MG63 (cell line): ENCODE results near the gene RGS10. TPM values are rescaled to one million over a fixed set of nuclear protein-coding genes. Genes with fewer than 3 reads are reported as not detected.
"Not testable (repeated sequence)": the region's sequence is repeated elsewhere in the genome, so short reads cannot be mapped to it uniquely, and the experiment has no call there.

ENCODE experiments used
- DNase-seq: peaks from one replicate; pipeline ENCODE4 v3.0.0-alpha.2; 2020
- H3K27me3 ChIP-seq: fragments of 250-450 bp; sonication (Bioruptor Pico); 2 replicates; pipeline ENCODE4 v1.5.1; 2020; ENCODE audit warnings: mild to moderate bottlenecking, moderate library complexity
- H3K36me3 ChIP-seq: fragments of 250-450 bp; sonication (Bioruptor Pico); 2 replicates; pipeline ENCODE4 v1.5.1; 2020; ENCODE audit warnings: mild to moderate bottlenecking, moderate library complexity
- H3K4me3 ChIP-seq: fragments of 250-450 bp; sonication (Bioruptor Pico); 2 replicates; pipeline ENCODE4 v1.5.1; 2020; ENCODE audit warnings: mild to moderate bottlenecking, moderate library complexity
- H3K9me3 ChIP-seq: fragments of 250-450 bp; sonication (Bioruptor Pico); 2 replicates; pipeline ENCODE4 v1.5.1; 2020; ENCODE audit warnings: mild to moderate bottlenecking, moderate library complexity
- total RNA-seq: library from RNA; depleted of rRNA; stranded (reverse); fragments of >200 nt; shearing (Covaris generic); gene quantifications from 2 replicates; pipeline ENCODE4 v1.2.3, GENCODE V29; 2014; ENCODE audit warnings: low replicate concordance

Gene RGS10
- total RNA-seq, 1 experiment from 2014 or later: 41.1 TPM

DNA sequence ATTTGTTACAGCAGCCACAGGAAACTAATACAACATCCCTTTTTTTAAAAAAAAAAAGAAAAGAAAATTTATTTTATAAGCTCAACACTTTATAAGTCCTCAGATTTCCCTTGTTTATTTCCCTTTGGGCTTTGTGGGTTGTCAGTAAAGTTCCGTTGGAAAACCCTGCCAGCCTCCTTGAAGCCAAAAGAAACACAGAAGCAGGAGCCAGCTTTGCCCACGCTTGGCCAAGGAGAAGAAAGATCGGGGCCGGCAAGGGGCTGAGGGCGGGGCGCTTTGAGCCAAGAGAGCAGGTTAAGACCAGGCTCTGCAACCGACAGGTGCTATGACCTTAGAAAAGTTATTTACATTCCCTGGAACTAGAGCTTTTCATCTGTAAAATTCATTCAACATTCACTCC is 72.7 kb downstream of the RGS10 start:
- peak; percentile 66 for DNase-seq
- Histone ChIP-seq H3K9me3 (peaks cover 5% of the 10 kb centered on the region), H3K4me3 (no peak overlapping the region), H3K27me3 (peaks cover 42% of the 10 kb centered on the region), H3K36me3 (no peaks in the 10 kb centered on the region)

DNA sequence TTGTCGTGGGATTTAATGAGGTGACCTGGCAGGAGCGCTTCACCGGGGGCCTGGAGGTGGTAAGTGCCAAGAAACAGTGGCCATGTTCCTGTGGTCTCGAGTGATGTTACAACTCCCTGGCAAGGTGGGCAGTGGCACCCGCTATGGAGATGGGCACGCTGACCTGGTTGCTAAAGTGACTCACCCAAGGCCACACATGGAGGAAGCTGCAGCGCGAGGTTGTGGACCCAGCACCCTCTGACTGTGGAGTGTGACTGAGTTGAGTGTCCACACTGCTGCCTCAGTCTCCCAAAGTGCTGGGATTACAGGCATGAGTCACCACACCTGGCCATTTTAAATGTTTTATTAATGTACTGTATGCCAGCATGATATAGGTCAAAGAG is 73.2 kb downstream of the RGS10 start:
- no peak overlapping the region for H3K4me3 ChIP-seq
- DNase-seq: no peak
- no peaks in the 10 kb centered on the region for H3K36me3 ChIP-seq
- H3K27me3 ChIP-seq: peaks cover 42% of the 10 kb centered on the region
- H3K9me3 ChIP-seq: peaks cover 5% of the 10 kb centered on the region

DNA sequence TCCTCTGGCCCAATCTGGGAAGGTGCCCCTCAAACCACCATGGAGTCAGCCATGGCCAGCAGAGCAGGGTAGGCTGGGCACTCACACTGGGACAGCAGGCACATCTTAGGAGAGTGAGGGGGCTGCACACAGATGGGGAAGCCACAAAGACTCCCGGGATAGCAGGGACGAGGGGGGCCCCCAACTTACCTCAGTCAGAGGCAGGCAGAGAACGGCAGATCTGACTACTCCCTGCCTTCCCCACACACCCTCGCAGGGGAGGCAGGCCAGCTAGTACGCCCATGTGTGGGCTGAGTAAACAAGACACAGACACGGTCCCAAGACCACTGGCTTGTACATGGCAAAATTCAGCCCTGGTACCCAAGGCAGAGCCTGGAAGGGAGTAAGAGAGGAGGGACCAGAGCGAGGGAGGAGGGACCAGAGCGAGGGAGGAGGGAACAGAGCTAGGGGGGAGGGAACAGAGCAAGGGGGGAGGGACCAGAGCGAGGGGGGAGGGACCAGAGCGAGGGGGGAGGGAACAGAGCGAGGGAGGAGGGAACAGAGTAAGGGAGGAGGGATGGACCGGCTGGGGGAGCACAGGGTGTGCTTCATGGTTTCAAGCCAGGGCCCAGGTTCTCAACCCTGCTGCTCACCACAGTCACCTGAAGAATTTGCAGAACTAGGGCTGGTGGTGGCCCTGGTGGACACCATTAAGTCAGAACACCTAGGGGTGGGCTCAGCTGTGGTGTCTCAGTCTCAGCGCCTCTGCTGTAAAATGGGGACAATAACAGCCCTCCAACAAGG is 73.8 kb downstream of the RGS10 start:
- no peak for DNase-seq
- Histone ChIP-seq H3K27me3 (peaks cover 42% of the 10 kb centered on the region), H3K4me3 (no peak overlapping the region), H3K9me3 (peaks cover 5% of the 10 kb centered on the region), H3K36me3 (no peaks in the 10 kb centered on the region)

DNA sequence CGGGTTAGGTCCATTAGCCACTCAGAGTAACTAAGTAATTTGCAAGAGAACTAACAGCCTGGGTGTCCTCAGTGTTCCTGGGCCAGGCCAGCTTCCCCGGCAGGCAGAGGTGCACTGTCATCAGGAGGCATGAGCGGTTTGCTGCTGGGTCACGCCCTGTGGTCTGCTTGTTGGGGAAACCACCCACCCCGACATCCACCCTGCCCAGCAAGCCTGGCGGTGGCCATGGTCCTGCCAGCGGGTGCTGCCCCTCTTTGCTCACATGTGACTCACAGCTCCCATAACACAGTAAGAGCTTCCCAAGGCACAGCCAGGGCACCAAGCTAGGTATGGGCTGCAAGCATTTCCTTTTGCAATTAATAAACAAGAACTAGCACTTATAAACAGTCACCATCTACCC is 75.9 kb downstream of the RGS10 start:
- Histone ChIP-seq H3K36me3 (no peaks in the 10 kb centered on the region), H3K9me3 (peaks cover 5% of the 10 kb centered on the region)
- DNase-seq: peak; percentile 40

DNA sequence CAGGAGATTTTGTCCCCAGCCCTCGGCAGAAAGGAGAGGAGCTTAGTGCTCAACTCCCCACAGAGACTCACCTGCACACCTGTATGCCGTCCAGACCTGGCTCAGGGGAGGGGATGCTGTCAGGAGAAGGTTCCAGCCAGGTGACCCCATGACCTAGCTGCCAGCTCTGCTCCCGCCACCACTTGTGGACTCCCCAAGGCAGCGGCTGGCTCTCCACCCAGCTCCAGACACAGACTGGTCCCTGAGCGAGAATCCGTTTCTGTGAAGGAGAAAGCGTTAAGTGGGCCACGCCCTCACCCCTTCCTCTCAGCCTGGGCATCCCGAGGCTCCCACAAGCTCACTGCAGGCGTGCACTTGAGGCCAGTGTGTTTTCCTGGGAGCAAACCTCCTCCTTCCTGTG is 76.4 kb downstream of the RGS10 start:
- Histone ChIP-seq H3K9me3 (peaks cover 5% of the 10 kb centered on the region), H3K4me3 (no peak overlapping the region), H3K36me3 (no peaks in the 10 kb centered on the region), H3K27me3 (peaks cover 18% of the 10 kb centered on the region)
- no peak for DNase-seq

More for the DNA sequence above, 75.9 kb downstream of the RGS10 start:
- Histone ChIP-seq H3K27me3 (peaks cover 24% of the 10 kb centered on the region), H3K4me3 (no peak overlapping the region)

DNA sequence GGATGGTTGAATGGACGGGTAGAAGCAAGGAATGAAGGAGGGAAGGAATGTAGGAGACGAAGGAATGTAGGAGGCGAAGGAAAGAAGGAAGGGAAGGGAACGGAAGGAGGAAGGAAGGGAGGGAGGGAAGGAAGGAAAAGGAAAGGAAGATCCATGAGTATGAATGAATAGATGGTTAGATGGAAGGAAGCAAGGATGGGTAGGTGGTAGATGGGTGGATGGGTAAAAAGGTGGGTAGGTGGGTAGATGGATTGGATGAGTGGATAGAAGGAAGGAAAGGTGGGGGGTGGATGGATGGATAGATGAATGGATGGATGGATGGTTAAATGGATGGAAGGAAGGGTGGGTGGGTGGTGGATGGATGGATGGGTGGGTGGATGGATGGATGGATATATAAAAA is 77.4 kb downstream of the RGS10 start:
- Histone ChIP-seq H3K4me3 (no peak overlapping the region), H3K27me3 (peaks cover 8% of the 10 kb centered on the region)
- no peak for DNase-seq

DNA sequence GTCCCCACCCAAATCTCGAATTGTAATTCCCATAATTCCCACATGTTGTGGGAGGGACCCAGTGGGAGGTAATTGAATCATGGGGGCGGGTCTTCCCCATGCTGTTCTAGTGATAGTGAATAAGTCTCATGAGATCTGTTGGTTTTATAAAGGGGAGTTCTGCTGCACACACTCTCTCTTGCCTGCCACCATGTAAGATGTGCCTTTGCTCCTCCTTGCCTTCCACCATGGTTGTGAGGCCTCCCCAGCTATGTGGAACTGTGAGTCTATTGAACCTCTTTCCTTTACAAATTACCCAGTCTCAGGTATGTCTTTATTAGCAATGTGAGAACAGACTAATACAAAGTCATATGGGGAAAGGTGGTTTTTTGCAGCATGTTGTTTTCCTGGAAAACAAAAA is 79.3 kb downstream of the RGS10 start:
- H3K27me3 ChIP-seq, DNase-seq, H3K9me3 ChIP-seq, H3K36me3 ChIP-seq, H3K4me3 ChIP-seq: not testable (repeated sequence)

More for the DNA sequence above, 77.4 kb downstream of the RGS10 start:
- Histone ChIP-seq H3K36me3 (no peaks in the 10 kb centered on the region), H3K9me3 (peaks cover 5% of the 10 kb centered on the region)

DNA sequence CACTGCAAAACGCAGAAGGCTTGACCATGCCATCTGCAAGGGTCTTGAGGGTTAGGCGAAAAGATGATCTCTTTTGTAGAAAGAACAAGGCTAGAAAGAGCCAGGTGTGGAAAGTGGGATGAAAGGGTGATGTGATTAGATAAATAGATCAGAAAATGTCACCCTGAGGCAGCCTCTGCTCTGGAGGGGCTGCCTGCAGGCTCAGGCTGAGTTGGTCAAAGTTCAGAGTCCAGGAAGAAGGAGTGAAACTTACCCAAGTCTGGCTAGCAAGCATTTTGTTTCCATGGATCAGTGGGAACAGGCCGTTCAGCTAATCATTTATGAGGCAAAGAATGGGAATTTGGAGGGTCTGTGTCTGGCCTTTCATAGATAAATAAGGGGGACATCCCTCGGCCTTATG is 79.7 kb downstream of the RGS10 start:
- Histone ChIP-seq H3K36me3 (no peaks in the 10 kb centered on the region), H3K9me3 (no peaks in the 10 kb centered on the region), H3K27me3 (peaks cover 7% of the 10 kb centered on the region), H3K4me3 (no peak overlapping the region)
- DNase-seq: no peak

DNA sequence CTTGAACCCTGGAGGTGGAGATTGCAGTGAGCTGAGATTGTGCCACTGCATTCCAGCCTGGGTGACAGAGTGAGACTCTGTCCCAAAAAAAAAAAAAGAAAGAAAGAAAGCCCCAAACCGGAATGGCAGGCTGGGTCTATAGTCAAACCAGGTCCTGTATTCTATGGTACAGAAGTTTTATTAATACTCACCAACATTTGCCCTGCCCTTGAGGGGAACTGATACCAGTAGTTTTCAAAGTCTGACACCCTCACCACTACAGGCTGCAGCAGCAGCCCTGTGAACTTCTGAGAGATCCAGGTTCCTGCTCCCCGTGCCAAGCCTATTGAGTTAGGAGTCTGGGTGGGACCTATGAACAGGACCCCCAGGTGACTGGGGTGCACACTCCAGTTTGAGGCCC is 80.6 kb downstream of the RGS10 start:
- DNase-seq: no peak
- Histone ChIP-seq H3K27me3 (peaks cover 7% of the 10 kb centered on the region), H3K36me3 (no peaks in the 10 kb centered on the region), H3K9me3 (no peaks in the 10 kb centered on the region), H3K4me3 (no peak overlapping the region)

DNA sequence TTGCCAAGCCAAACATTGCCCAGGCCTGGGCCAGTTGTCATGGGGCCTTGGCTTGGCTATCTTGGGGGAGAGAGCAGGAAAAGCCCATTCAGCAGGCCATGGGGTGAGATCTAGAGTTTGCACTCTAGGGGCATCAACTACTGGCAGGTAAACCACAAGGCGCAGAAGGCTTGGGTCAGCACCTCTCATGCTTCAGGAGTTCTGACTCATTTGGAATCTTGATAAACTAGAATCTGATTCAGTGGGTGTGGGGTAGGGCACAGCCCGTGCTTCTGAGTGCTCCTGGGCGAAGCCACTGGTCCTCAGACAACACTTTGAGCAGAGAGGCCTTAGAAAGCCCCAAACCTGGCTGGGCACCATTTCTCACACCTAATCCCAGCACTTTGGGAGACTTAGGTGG is 81.1 kb downstream of the RGS10 start:
- H3K36me3 ChIP-seq: no peaks in the 10 kb centered on the region
- H3K27me3 ChIP-seq: peaks cover 7% of the 10 kb centered on the region
- no peak overlapping the region for H3K4me3 ChIP-seq
- H3K9me3 ChIP-seq: no peaks in the 10 kb centered on the region
- no peak for DNase-seq

DNA sequence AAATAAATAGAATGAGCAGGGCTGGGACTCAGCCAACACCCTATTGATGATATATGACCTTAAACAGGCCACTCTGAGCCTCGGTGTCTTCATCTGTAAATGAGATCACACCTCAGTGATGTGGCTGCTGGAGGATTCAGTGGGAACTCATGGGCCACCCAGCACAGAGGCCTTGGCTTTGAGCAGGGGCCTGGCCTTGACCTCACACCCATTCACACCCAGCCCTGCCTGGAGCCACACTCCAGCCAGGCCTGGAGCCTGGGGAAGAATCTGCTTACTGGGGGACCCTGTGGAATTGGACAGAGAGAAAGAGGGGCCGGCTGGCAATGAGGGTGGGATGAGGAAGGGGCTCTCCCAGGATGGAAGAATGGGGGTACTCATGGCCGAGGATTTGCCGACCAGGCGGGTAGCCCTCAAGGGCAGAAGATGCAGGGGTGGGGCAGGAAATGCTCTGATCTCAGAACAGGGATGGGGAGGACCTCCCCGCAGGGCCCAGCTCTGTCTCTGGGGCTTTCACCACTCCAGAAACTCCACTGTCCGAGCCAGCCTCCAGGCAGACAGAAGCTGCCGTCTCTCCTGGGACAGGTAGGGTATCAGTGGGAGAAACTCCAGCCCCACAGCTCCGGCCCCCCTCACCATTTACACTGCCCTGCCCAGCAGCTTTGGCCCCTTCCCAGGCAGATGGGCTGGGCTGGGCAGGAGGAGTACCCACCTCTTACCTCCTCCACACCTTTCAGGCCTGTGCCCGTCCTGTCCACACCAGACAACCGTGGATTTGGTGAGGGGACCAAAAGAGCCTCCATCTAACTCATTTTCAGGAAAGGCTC is 81.9 kb downstream of the RGS10 start:
- Histone ChIP-seq H3K4me3 (no peak overlapping the region), H3K36me3 (no peaks in the 10 kb centered on the region), H3K9me3 (no peaks in the 10 kb centered on the region), H3K27me3 (peaks cover 7% of the 10 kb centered on the region)
- DNase-seq: no peak

DNA sequence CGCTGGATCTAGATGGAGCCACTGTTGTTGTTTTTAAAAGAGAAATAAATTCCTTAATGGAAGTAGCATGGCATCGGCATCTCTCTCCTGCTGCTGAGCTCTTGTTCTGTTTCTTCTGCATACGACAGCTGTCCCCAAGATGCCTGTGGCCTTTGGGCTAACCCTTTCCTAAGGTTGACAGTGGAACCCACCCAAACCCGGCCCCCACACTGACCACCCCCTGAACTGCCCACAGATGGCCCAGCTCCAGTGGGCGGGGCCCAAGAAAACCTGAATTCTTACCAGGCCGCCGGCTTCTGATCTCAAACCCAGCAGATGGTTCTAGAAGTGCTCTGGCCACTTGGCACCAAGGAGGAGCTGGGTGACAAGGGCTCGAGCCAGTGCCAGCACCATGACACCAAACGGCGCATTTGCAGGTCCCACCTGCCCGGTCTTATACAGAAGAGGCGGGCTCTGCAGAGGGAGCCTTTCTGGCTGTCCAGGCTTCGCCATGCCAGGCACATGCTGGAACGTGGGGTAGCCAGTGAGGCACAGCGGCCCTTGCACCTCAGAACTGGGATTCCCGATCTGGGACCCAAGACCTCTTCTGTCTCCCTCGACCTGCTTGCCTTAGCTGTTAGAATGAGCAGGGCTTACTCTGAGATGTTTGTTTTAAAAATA is 82.7 kb downstream of the RGS10 start:
- peaks cover under 1% of the 10 kb centered on the region for H3K27me3 ChIP-seq
- H3K36me3 ChIP-seq: no peaks in the 10 kb centered on the region
- DNase-seq: no peak
- no peak overlapping the region for H3K4me3 ChIP-seq
- no peaks in the 10 kb centered on the region for H3K9me3 ChIP-seq

DNA sequence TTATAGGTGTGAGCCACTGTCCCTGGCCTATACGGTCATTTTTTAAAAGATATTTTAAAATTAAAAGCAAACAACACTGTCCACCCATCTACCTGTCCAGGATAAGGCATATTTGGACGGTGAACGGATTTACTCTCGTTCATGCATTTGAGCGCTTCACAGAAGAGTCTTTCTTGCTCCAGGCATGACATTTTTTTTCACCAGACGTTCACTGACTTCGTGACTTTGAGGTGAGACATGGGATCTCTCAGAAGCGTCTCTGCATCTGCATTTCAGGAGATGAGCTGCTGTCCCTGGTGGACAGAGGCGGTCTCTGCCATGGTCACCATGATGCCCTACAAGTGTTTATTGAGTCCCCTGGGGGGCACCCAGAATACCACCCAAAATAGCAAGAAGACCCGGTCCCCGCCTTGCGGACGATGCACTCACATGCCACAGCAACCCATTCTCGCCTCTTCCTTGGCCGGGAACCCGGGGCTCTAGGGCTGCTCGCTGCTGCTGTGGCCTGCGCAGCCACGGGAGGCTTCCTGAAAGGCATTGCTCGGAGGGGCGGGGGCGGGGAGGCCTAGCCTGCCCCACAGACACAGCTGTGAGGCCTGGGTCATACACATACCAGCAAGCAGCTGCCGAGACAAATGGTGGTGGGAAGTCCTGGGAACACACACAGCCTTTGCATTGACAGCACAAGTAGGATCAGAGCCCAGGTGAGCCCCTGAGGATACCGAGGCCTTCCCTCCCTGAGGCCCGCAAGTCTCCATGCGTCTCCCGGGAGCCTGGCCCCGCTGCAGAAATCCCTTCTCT is 84.4 kb downstream of the RGS10 start:
- no peak for DNase-seq
- Histone ChIP-seq H3K9me3 (no peaks in the 10 kb centered on the region), H3K36me3 (no peaks in the 10 kb centered on the region), H3K27me3 (no peaks in the 10 kb centered on the region; the same call in 1 of the 2 replicates), H3K4me3 (no peak overlapping the region)

DNA sequence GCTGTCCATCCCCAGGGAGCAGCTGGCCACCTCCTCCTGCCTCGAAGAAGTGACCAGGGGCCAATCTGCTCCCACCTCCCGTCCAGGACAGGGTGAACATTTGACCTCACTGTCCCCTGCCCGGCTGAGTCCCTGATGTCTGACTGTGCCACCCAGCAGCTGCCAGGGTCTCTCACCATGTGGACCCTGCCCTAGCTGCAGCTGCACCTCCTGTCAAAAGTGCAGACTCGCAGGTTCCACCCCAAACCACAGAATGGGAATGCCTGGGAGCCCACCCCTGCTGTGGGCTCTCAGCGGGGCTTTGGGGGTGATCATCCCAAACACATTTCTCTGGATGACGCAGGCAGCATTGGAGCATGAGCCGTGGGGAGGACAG is 86.1 kb downstream of the RGS10 start:
- H3K9me3 ChIP-seq: no peaks in the 10 kb centered on the region
- no peaks in the 10 kb centered on the region for H3K27me3 ChIP-seq
- H3K36me3 ChIP-seq: no peaks in the 10 kb centered on the region; the same call in 1 of the 2 replicates
- no peak for DNase-seq
- H3K4me3 ChIP-seq: no peak overlapping the region

DNA sequence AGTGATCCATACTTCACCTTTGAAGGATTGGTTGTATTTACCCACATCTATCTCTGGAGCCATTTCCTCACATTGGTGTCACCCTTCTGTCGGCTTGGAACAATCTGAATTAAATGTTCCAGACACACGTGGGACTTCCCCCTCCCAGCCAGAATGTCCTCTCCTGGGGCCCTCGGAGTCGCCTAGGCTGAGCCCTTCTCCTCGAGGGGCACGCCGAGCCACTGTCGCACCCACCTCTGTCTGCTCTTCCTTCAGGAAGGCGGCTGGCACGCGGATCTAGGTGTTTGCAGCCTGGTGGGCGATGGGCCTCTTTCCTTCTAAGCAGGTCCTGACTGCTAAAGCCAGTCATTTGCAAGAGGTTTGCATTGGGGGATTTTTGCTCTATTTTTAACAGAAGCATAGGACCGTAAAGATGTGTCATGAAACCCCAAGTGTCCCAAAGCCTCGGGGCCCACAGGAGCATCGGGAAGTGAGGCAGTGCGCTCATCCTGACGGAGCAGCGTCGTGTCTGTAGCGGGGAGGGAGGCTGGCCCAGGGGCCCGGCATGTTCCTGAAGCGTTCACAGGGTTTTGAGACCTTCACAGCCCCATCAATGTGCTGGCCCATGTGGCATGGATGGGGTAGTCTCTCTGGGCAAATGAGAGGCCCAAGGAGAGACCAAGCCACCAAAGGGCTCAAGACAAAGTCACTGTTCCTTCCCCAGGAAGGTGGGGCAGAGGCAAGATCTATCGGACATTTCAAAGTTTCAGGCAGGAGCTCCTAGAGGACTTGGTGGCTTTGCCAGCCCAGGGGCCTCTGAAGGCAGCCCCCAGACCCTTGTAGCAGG is 86.7 kb downstream of the RGS10 start:
- no peak overlapping the region for H3K4me3 ChIP-seq
- no peaks in the 10 kb centered on the region for H3K9me3 ChIP-seq
- H3K36me3 ChIP-seq: no peaks in the 10 kb centered on the region; the same call in 1 of the 2 replicates
- DNase-seq: no peak
- no peaks in the 10 kb centered on the region for H3K27me3 ChIP-seq

DNA sequence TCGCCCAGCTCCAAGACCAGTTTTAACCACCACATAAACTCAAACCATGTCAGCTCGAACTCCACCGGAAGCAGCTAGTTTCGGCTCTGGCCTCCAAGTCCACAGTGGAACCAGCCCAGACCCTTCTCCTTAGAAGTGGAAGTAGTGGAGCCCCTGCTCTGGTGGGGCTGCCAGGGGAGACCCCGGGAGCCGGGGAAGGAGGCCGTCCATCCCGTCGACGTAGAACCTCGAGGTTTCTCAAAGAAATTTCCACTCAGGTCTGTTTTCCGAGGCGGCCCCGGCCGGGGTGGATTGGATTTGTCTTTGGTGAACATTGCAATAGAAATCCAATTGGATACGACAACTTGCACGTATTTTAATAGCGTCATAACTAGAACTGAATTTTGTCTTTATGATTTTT is 87.5 kb downstream of the RGS10 start:
- no peak for DNase-seq
- Histone ChIP-seq H3K9me3 (no peaks in the 10 kb centered on the region), H3K4me3 (no peak overlapping the region), H3K27me3 (no peaks in the 10 kb centered on the region), H3K36me3 (no peaks in the 10 kb centered on the region; the same call in 1 of the 2 replicates)
